ENCODE measurements around the gene PRPF40A. TPM values are rescaled to one million over a fixed set of nuclear protein-coding genes. Genes with fewer than 3 reads are reported as not detected.

Gene PRPF40A
- total RNA-seq, 1 donor from 2014 or later = 126 TPM

DNA sequence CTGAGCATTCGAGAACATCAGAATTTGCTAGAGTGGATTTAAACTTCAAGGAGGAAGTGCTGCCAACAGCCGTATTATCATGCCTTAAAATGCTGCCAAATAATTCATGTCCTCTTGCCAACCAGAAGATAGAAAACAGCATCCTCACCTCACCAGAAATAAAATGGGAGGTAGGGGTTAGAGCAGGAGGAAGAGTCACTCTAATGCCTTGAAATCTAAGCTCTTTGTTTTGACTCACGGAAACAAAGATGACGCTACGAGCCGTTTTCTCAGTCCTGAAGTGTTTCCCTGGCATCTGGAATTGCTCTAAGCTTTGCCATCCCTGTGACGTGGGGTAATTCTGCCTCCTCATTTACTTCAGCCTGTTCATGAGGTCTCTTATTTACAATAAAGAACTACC is 97.1 kb downstream of the PRPF40A start:
- Histone ChIP-seq H3K36me3 (ENCODE audit: control insufficient read depth, insufficient read depth, low read length) (peaks cover 3% of the 10 kb centered on the region), H3K27me3 (ENCODE audit: control insufficient read depth, insufficient read depth, low read length) (no peaks in the 10 kb centered on the region), H3K4me3 (ENCODE audit: low read depth, low read length) (no peak overlapping the region)
- no peak for DNase-seq (ENCODE audit: low read depth)
- TF ChIP-seq, protein P1, sequence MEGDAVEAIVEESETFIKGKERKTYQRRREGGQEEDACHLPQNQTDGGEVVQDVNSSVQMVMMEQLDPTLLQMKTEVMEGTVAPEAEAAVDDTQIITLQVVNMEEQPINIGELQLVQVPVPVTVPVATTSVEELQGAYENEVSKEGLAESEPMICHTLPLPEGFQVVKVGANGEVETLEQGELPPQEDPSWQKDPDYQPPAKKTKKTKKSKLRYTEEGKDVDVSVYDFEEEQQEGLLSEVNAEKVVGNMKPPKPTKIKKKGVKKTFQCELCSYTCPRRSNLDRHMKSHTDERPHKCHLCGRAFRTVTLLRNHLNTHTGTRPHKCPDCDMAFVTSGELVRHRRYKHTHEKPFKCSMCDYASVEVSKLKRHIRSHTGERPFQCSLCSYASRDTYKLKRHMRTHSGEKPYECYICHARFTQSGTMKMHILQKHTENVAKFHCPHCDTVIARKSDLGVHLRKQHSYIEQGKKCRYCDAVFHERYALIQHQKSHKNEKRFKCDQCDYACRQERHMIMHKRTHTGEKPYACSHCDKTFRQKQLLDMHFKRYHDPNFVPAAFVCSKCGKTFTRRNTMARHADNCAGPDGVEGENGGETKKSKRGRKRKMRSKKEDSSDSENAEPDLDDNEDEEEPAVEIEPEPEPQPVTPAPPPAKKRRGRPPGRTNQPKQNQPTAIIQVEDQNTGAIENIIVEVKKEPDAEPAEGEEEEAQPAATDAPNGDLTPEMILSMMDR (IDR thresholded peaks at IDR 0.05; ENCODE audit: insufficient read depth, low read length, poor library complexity, severe bottlenecking) = no peak

DNA sequence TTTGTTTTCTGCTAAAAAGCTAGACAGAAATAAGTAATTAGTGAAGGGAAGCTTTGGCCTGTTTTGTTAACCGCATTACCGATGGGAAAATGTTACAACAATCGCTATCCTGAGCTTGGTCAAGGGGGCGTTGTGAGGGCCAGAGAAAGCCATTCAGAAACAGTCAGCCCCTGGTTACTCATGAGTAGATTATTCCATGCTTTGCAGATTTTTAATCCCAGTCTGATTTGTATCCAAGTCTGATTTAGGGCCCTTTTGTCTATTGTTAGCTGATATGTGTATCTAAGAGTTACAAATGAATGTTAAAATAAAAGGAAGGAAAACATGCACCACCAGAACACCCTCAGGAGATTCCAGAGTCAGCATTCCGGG is 99.1 kb downstream of the PRPF40A start:
- no peaks in the 10 kb centered on the region for H3K27me3 ChIP-seq (ENCODE audit: control insufficient read depth, insufficient read depth, low read length)
- peaks cover 1% of the 10 kb centered on the region for H3K36me3 ChIP-seq (ENCODE audit: control insufficient read depth, insufficient read depth, low read length)
- TF ChIP-seq, protein P1 (IDR thresholded peaks at IDR 0.05; ENCODE audit: insufficient read depth, low read length, poor library complexity, severe bottlenecking) = no peak
- DNase-seq (ENCODE audit: low read depth) = no peak
- H3K4me3 ChIP-seq (ENCODE audit: low read depth, low read length) = no peak overlapping the region

DNA sequence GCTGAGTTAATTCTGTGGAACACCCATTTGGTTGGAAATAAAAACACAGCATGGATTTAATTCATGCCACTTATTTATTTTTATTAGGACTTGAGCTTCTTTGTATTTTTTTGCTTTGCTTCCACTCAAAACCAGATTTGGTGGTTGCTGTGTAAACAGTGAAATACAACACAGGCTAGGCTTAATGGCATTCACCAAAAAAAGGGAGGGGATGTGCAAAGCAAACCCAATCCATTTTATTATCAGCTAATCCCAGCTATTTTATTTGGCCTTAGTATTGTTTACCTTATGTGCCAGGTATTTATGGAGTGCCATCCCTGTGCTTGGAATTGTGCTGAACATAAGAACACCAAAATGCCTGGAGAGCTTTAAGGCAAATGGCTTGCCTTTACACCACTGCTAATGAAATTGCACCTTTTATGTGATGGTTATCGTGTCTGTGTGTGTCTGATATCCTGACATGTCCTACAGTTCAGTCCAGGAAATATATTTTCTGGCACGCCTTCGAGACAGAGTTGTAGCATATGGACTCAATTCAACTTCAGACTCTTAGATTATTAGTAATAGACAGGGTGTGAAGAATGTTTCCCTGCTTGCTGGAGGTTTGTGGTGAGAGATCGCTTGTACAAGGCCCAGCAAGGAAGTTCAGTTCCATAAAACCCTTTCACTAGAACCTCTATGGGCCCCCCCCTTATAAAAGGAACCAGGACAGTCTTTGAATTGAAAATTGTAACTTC is 99.6 kb downstream of the PRPF40A start:
- Histone ChIP-seq H3K36me3 (ENCODE audit: control insufficient read depth, insufficient read depth, low read length) (peaks cover 1% of the 10 kb centered on the region), H3K4me3 (ENCODE audit: low read depth, low read length) (no peak overlapping the region), H3K27me3 (ENCODE audit: control insufficient read depth, insufficient read depth, low read length) (no peaks in the 10 kb centered on the region)
- no peak for DNase-seq (ENCODE audit: low read depth)
- TF ChIP-seq, protein P1 (IDR thresholded peaks at IDR 0.05; ENCODE audit: insufficient read depth, low read length, poor library complexity, severe bottlenecking) = no peak

DNA sequence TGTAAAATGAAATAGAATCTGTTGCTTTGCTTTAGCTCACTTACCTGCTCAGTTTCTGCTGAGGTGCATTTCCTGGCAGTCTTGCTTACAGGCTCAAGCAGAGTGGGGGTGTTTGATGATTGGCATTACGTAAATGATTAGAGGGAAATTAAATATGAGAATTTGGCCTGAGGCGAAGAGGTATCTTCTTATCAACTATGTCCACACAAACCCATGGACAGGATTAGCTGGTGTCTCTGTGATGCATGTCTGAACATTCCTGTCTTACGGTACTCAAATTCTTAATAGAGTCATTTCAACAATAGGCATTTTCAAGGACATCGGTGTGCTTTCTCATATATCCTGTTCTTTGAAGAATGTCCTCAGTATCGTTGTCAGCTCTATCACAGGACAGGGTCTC is 102.1 kb downstream of the PRPF40A start:
- TF ChIP-seq, protein P1 (IDR thresholded peaks at IDR 0.05; ENCODE audit: insufficient read depth, low read length, poor library complexity, severe bottlenecking) = no peak
- DNase-seq (ENCODE audit: low read depth) = no peak
- no peaks in the 10 kb centered on the region for H3K27me3 ChIP-seq (ENCODE audit: control insufficient read depth, insufficient read depth, low read length)
- H3K4me3 ChIP-seq (ENCODE audit: low read depth, low read length) = no peak overlapping the region
- H3K36me3 ChIP-seq (ENCODE audit: control insufficient read depth, insufficient read depth, low read length) = no peaks in the 10 kb centered on the region

DNA sequence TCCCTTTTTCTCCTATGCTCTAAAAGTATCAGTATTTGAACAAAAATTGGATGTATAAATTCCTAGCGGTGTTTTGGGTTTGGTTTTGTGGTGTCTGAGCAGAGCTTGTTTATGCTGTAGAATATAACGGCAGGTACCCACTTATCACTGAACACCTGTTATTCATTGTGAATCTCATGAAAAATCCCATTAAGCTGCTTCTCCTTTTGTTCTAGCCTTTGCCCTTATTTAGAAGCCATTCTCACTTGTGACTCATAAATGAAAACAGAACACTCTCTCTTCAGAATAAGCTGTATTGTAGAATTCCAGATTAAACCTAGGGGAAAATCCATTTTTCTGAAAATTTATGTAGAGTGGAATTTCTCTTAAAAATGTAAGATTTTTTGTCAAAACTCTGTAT is 104.0 kb downstream of the PRPF40A start:
- Histone ChIP-seq H3K4me3 (ENCODE audit: low read depth, low read length) (no peak overlapping the region), H3K36me3 (ENCODE audit: control insufficient read depth, insufficient read depth, low read length) (no peaks in the 10 kb centered on the region), H3K27me3 (ENCODE audit: control insufficient read depth, insufficient read depth, low read length) (no peaks in the 10 kb centered on the region)
- no peak for DNase-seq (ENCODE audit: low read depth)
- TF ChIP-seq, protein P1 (IDR thresholded peaks at IDR 0.05; ENCODE audit: insufficient read depth, low read length, poor library complexity, severe bottlenecking) = no peak

Measured in kidney epithelial cell (primary cell).